GM19395 (cell line): ENCODE measurements around the gene DDT.
"Not testable (repeated sequence)": the region's sequence is repeated elsewhere in the genome, so short reads cannot be mapped to it uniquely, and the experiment has no call there.

Source experiments
- ATAC-seq: cut with Tn5 transposase; IDR thresholded peaks from one replicate; pipeline ENCODE4 v1.9.1; 2021; ENCODE audit warnings: mild to moderate bottlenecking, moderate library complexity; ENCODE audit not compliant: unreplicated experiment

DDT gene

DNA sequence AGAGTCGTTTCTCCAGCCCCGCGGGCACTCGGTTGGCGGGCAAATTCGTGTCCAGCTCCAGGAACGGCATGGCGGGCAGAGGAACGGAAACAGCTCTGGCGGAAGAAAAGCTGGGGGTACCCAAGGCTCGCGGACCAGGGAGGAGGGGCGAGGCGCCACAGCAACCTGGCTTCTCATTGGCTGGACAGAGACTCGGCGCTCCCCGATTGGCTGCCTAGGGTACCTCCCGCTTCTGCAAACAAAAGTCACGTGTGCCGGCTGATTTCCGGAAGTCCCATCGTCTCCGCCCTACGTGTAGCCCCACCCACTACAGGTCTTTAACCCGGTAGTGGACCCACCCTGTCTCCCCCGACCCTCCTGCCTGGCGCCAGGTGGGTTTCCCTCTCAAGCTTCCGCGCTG, at the start of gene DDT:
TSS of gene DDT (minus strand) at position 97 of the 400 bp plus-strand sequence. CDS start at position 70, 27 bp downstream.
- peak; percentile 93 for ATAC-seq

- ATAC-seq: no peak
These were observed 49.1 kb upstream of the DDT start for GRCh38 chr22:24023204-24023789.

DNA sequence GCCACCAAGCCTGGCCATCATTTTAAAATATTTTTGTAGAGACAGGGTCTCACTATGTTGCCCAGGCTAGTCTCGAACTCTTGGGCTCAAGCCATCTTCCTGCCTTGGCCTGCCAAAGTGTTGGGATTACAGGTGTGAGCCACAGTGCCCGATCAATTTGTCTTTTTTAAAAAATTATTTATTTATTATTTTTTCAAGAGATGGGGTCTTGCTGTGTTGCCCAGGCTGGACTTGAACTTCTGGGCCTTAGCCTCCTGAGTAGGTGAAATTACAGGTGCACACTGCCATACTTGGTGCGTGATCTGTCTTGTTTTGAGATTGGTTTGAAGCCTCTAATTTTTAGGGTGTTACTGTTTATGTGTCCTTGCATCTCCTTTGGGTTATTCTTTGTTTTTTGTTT, 47.1 kb upstream of the DDT start:
- no peak for ATAC-seq

- no peak for ATAC-seq
These were observed 41.9 kb upstream of the DDT start for GRCh38 chr22:24016156-24016555.

GRCh38 chr22:24011735-24012068, 37.5 kb upstream of the DDT start:
- no peak for ATAC-seq

DNA sequence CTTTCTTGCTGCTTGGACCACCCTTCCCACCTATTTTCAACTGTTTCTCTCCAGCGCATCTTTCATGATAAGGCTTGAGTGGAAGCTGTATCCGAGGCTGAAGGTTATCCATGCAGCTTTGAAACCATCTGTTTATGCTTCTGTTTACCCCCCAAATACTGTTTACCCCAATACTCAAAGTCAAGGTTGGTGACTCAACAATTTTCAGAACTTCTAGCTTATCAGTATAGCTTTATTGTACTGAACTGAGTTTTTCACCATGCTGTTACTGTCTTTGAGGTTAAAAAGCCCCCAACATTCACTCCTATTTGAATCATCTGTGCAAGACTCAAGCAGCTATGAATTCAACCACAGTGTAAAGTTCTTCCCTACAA, 35.8 kb upstream of the DDT start:
- ATAC-seq: no peak

- ATAC-seq: no peak
These were observed 35.2 kb upstream of the DDT start for GRCh38 chr22:24009227-24010017.

GRCh38 chr22:24008381-24009226, 34.4 kb upstream of the DDT start:
- no peak for ATAC-seq

DNA sequence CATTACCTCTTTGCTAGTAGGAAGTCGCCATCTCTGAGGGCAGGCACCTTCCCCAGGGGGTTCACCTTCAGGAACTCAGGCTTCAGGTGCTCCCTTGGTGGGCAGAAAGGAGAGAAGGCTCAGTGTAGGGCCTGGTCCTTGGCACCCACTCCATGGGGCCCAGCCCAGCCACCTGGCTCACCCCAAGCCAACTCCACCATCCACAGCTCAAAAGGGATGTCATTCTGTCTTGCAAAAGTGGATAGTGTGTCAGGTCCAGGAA, 33.7 kb upstream of the DDT start:
- no peak for ATAC-seq

DNA sequence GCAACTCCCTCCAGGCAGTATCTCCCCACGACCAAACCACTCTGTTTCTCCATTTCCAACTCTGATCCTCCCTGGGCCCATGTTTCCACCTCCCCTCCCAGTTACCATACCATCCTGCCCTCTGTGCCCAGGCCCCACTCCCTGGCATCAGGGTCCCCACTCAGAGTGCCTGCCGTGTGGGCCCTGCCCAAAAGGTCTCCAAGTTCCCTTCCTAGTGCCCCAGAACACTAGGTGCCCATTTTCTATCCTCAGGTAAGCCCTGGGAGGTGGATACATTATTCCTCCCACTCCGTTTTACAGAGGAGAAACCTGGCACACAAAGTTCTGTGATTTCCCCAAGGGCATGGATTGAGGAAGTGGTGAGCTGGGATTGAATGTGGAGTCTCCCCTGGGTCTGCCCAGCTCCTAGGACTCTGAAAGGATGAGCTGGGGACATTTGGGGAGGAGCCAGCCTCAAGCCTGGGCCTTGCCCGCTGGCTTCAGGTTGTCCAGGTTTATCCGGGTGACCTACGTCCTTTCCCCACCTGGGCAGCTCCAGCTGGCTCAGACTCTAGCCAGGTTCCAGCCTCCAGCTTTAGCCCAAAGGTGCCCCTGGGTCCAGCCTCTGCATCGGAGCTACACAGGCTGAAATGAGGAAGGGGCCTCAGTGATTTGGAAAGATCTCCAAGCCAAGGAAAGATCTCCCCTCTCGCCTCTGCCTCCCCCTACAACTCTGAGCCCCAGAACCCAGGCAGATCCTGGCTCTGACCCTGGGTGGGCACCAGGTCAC, 33.2 kb upstream of the DDT start:
- ATAC-seq: no peak

GRCh38 chr22:24006914-24007214, 32.6 kb upstream of the DDT start:
- ATAC-seq: no peak

- no peak for ATAC-seq
These were observed 32.1 kb upstream of the DDT start for GRCh38 chr22:24006207-24006913.

- ATAC-seq: no peak
These were observed 31.0 kb upstream of the DDT start, which contains the start of gene GSTT4 for GRCh38 chr22:24005201-24005600. Gene GSTT4, minus strand, starts transcription at chr22:24005453. Its CDS starts 97 bp downstream, at chr22:24005356.

DNA sequence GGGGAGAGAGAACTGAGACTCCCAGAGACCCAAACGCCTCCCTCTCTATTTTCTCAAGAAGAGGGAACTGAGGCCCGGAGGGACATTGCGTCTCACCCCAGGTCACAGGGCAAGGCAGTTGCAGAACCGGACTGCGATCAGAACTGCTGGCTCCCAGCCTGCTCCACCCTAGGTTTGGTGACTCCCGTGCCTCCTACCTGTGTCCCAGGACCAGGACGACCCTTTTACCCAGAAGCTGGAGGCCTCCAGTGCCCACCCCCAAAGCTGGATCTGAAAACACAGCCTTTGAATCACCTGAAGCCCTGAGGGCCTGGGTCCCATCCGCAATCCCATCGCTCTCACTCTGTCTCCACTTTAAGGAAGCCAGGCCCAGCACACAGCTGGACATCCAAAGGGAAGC, 29.6 kb upstream of the DDT start:
- no peak for ATAC-seq

DNA sequence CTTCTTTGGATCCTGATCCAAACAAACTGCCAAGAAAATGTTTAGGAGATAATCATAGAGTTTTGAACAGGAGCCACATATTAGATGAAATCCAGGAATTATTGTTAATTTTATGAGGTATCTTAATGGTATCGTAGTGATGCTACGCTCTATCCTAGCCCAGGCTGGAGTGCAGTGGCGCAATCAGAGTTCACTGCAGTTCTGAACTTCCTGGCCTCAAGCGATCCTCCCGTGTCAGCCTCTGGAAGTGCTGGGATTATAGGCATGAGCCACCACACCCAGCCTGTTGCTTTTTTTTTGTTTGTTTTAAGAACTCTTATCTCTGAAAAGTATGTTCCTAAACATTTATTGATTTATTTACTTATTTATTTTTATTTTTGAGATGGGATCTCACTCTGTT, 28.6 kb upstream of the DDT start:
- ATAC-seq: no peak

GRCh38 chr22:24002272-24002671, 28.0 kb upstream of the DDT start:
- ATAC-seq: no peak

DNA sequence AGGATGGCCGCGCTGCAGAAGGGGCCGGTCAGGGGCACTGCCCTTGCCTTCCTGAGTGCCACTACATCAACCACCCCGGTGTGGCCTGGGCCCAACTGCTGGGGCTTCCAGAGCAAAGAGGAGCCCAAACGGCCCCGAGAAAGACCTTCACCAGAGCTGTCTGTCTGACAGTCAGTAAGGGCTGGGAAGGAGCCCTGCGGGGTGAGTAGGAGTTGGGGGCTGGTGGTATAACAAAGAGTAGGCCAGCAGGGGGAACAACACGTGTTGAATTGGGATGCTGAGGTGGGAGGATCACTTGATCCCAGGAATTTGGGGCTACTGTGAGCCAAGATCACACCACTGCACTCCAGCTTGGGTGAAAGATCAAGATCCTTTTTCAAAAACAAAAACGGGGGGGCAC, 27.1 kb upstream of the DDT start:
- no peak for ATAC-seq

DNA sequence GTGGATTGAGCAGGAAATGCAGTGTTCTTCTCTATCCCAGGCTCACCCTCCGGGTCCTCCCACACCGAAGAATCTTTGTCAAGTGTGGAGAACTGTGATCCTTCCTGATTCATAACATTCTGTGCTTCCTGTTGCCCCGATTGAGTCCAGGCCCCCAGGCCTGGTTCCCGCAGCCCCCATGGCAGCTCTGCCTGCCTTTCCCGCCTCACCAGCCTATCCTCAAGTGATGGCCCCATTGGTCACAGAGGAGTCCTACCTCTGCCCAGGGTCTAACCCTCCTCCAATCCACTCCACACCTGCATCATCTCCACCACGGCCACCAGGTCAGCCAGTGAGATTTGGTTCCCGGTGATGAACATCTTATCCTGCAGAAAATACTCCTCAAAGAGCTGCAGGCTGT, 25.5 kb upstream of the DDT start:
- not testable (repeated sequence) for ATAC-seq

DNA sequence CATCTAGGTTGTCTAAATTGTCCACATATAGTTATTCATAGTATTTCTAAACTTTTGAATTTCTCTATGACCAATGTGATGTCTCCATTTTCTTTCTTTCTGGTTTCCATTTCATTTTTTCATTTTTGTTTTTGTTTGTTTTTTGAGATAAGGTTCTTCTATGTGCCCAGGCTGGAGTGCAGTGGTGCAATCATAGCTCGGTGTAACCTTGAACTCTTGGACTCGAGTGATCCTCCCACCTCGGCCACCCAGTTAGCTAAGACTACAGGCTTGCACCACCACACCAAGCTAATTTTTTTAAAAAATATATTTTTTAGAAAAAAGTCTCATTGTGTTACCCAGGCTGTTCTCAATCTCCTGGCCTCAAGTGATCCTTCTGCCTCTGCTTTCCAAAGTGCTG, 22.9 kb upstream of the DDT start:
- no peak for ATAC-seq

GRCh38 chr22:23993581-23994177, 19.4 kb upstream of the DDT start:
- ATAC-seq: not testable (repeated sequence)

DNA sequence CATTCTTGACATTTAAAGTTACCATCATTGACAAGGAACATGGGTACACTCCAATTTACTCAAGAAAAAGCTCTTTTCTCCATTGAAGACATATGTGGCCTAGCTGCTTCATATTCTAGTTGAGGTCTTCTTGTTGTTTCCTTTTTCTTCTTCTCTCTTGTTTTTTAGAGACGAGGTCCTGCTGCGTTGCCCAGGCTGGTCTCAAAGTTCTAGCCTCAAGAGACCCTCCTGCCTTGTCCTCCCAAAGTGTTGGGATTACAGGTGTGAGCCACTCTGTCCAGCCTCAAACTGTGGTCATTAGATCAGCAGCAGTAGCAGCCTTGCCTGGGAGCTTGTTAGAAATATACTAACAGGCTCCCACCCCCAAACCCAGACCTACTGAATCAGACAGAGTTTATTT, 18.8 kb upstream of the DDT start:
- ATAC-seq: not testable (repeated sequence)
